HepG2 (cell line): ENCODE data around the gene GLUD1. TPM values are rescaled to one million over a fixed set of nuclear protein-coding genes. Genes with fewer than 3 reads are reported as not detected.

Experiments used
- AKAP8 ChIP-seq: sonication (generic); formaldehyde crosslinking; IDR thresholded peaks from 2 replicates; pipeline ENCODE4 v1.5.1; 2020; ENCODE audit warnings: mild to moderate bottlenecking, missing genetic modification reagents
- BCL6 ChIP-seq: IDR thresholded peaks from 2 replicates; pipeline ENCODE4 v1.6.1; 2016; ENCODE audit warnings: missing genetic modification reagents, missing compliant biosample characterization
- CHCHD3 ChIP-seq: sonication (generic); formaldehyde crosslinking; IDR thresholded peaks from 2 replicates; pipeline ENCODE4 v1.8.0; 2022; ENCODE audit warnings: mild to moderate bottlenecking, missing genetic modification reagents, moderate library complexity
- CHD2 ChIP-seq: IDR thresholded peaks from 2 replicates; pipeline ENCODE4 v1.6.1; 2011; ENCODE audit warnings: low read depth, low read length, improper control_type of control experiment
- ESRRA ChIP-seq: sonication (generic); formaldehyde crosslinking; IDR thresholded peaks from 2 replicates; pipeline ENCODE4 v1.5.1; 2020; ENCODE audit warnings: mild to moderate bottlenecking, low read depth, missing genetic modification reagents
- HNF4A ChIP-seq: sonication (generic); formaldehyde crosslinking; IDR thresholded peaks from 2 replicates; pipeline ENCODE4 v1.4.0; 2020; ENCODE audit warnings: missing genetic modification reagents
- LCORL ChIP-seq, 2 experiments: fragments of 450-650 bp in 1 of 2; sonication (generic) in 1 of 2; formaldehyde crosslinking in 1 of 2; IDR thresholded peaks; 2 replicates each; pipeline versions ENCODE4 v1.5.0 to v1.6.1; 2017 to 2020; ENCODE audit warnings: antibody characterized with exemption in 1 of 2, missing genetic modification reagents in 1 of 2
- MEIS1 ChIP-seq: sonication (generic); formaldehyde crosslinking; IDR thresholded peaks from 2 replicates; pipeline ENCODE4 v1.9.0; 2021; ENCODE audit warnings: mild to moderate bottlenecking, missing genetic modification reagents, moderate library complexity, borderline replicate concordance
- MIER3 ChIP-seq: IDR thresholded peaks from 2 replicates; pipeline ENCODE4 v1.6.1; 2016; ENCODE audit warnings: missing compliant biosample characterization, borderline replicate concordance
- MXD3 ChIP-seq: IDR thresholded peaks from 2 replicates; pipeline ENCODE4 v1.6.1; 2016; ENCODE audit warnings: mild to moderate bottlenecking, missing biosample characterization, missing genetic modification reagents
- MYNN ChIP-seq: sonication (generic); formaldehyde crosslinking; IDR thresholded peaks from 2 replicates; pipeline ENCODE4 v1.4.0; 2020; ENCODE audit warnings: mild to moderate bottlenecking, low read depth, missing genetic modification reagents
- NR2F2 ChIP-seq: IDR thresholded peaks from 2 replicates; pipeline ENCODE4 v1.6.1; 2012; ENCODE audit warnings: low read depth, inconsistent platforms, borderline replicate concordance
- REPIN1 ChIP-seq: sonication (generic); formaldehyde crosslinking; IDR thresholded peaks from 2 replicates; pipeline ENCODE4 v1.8.0; 2022; ENCODE audit warnings: missing genetic modification reagents, low read depth, mild to moderate bottlenecking, borderline replicate concordance
- STAG1 ChIP-seq: sonication (generic); formaldehyde crosslinking; IDR thresholded peaks from 2 replicates; pipeline ENCODE4 v1.4.0; 2020; ENCODE audit warnings: missing genetic modification reagents
- THAP9 ChIP-seq: sonication (generic); formaldehyde crosslinking; IDR thresholded peaks from 2 replicates; pipeline ENCODE4; 2020; ENCODE audit warnings: missing genetic modification reagents, mild to moderate bottlenecking, borderline replicate concordance
- TIGD3 ChIP-seq: sonication (generic); formaldehyde crosslinking; IDR thresholded peaks from 2 replicates; pipeline ENCODE4 v1.5.1; 2020; ENCODE audit warnings: mild to moderate bottlenecking, missing genetic modification reagents, borderline replicate concordance
- TOE1 ChIP-seq: sonication (generic); formaldehyde crosslinking; IDR thresholded peaks from 2 replicates; pipeline ENCODE4 v1.4.0; 2020; ENCODE audit warnings: mild to moderate bottlenecking, missing genetic modification reagents
- ZNF12 ChIP-seq: sonication (generic); formaldehyde crosslinking; IDR thresholded peaks from 2 replicates; pipeline ENCODE4 v1.5.0; 2020; ENCODE audit warnings: missing genetic modification reagents
- ZNF224 ChIP-seq: sonication (generic); formaldehyde crosslinking; IDR thresholded peaks from 2 replicates; pipeline ENCODE4 v1.5.0; 2020; ENCODE audit warnings: mild to moderate bottlenecking, missing genetic modification reagents
- ZNF317 ChIP-seq: sonication (generic); formaldehyde crosslinking; IDR thresholded peaks from 2 replicates; pipeline ENCODE4 v1.5.0; 2020; ENCODE audit warnings: mild to moderate bottlenecking, missing genetic modification reagents
- ZNF329 ChIP-seq: sonication (generic); formaldehyde crosslinking; IDR thresholded peaks from 2 replicates; pipeline ENCODE4 v1.9.0; 2021; ENCODE audit warnings: low read depth, mild to moderate bottlenecking, missing genetic modification reagents
- ZNF337 ChIP-seq: sonication (generic); formaldehyde crosslinking; IDR thresholded peaks from 2 replicates; pipeline ENCODE4 v1.5.1; 2020; ENCODE audit warnings: missing genetic modification reagents, low read depth, mild to moderate bottlenecking, borderline replicate concordance
- ZNF841 ChIP-seq: sonication (generic); formaldehyde crosslinking; IDR thresholded peaks from 2 replicates; pipeline ENCODE4 v1.8.1; 2023; ENCODE audit warnings: missing genetic modification reagents, borderline replicate concordance
- polyA plus RNA-seq, 8 experiments: library from polyadenylated mRNA; depleted of rRNA in 3 of 8; stranded (reverse) in 7 of 8; unstranded in 1 of 8; fragments of >200 nt; fragmentation: Illumina TruSeq in 4 of 8; extraction: Trizol in 4 of 8; gene quantifications; 2 replicates each; pipeline versions ENCODE4 v1.2.1 to v1.2.3, GENCODE V29; 2011 to 2016; ENCODE audit warnings: low read depth in 4 of 8, missing spikeins in 1 of 8, mixed read lengths in 1 of 8; ENCODE audit not compliant: insufficient read depth in 1 of 8
- total RNA-seq, 5 experiments: library from RNA; depleted of rRNA; stranded (reverse); fragments of >200 nt; fragmentation: Illumina TruSeq; extraction: Trizol; gene quantifications; 2 replicates each; pipeline ENCODE4 v1.2.3, GENCODE V29; 2016; ENCODE audit warnings: low read depth in 1 of 5

Gene GLUD1
- total and polyA plus RNA-seq, 2 of the 13 experiments (the other 11 are each of a cell fraction or from before 2014, with no cell fraction given) = 301 to 798 TPM

- TF ChIP-seq MIER3 (CRISPR knock-in tag) (peak; percentile 41; the same call in 1 of the 2 replicates), THAP9 (no peak; the same call in none of the 2 replicates), MXD3 (peak; percentile 95), HNF4A (CRISPR knock-in tag) (no peak), ZNF841 (CRISPR knock-in tag) (no peak), ZNF317 (CRISPR knock-in tag) (no peak), ZNF337 (CRISPR knock-in tag) (peak; percentile 72; the same call in 1 of the 2 replicates), ZNF224 (0 out of 2 replicates have a peak, but pooled peaks have one; percentile 59), ZNF329 (CRISPR knock-in tag) (0 out of 2 replicates have a peak, but pooled peaks have one; percentile 57), CHD2 (peak; percentile 69), BCL6 (CRISPR knock-in tag) (peak; percentile 66), TOE1 (CRISPR knock-in tag) (peak; percentile 57; the same call in 1 of the 2 replicates), REPIN1 (CRISPR knock-in tag) (peak; percentile 83), ESRRA (CRISPR knock-in tag) (peak; percentile 44; the same call in 1 of the 2 replicates), TIGD3 (no peak), CHCHD3 (CRISPR knock-in tag) (peak; percentile 86; the same call in 1 of the 2 replicates), AKAP8 (CRISPR knock-in tag) (0 out of 2 replicates have a peak, but pooled peaks have one; percentile 57), NR2F2 (no peak), ZNF12 (CRISPR knock-in tag) (no peak), STAG1 (CRISPR knock-in tag) (no peak; the same call in none of the 2 replicates), MYNN (CRISPR knock-in tag) (peak; percentile 76; the same call in 1 of the 2 replicates), MEIS1 (CRISPR knock-in tag) (0 out of 2 replicates have a peak, but pooled peaks have one; percentile 22), LCORL (IDR thresholded peaks at IDR 0.05) (no peak), LCORL (CRISPR knock-in tag; IDR thresholded peaks at IDR 0.05) (no peak)
Measured at GRCh38 chr10:87095236-87095945, 748 bp upstream of the GLUD1 start (continued).
